HEK293 (cell line): ENCODE data around the gene SLC11A2.

ENCODE experiments used
- CTCF ChIA-PET: fragments of 350-600 bp; formaldehyde crosslinking; extraction: SDS; loops from one replicate; lab custom pipeline; 2021; ENCODE audit warnings: antibody characterized with exemption; lab: Yijun Ruan, JAX
- POLR2A ChIA-PET: fragments of 300-600 bp; formaldehyde crosslinking; extraction: SDS; loops from one replicate; lab custom pipeline; 2020; ENCODE audit warnings: antibody characterized with exemption, inconsistent platforms; lab: Yijun Ruan, JAX
- H3K27ac ChIP-seq: fragments of 200-500 bp; sonication (Bioruptor generic); 2 replicates; pipeline ENCODE4 v1.5.1; 2014; ENCODE audit warnings: low read depth, low read length, control low read depth, inconsistent platforms; ENCODE audit errors: extremely low read depth
- H3K36me3 ChIP-seq, 2 experiments: fragments of 200-500 bp in 1 of 2; sonication (Bioruptor generic) in 1 of 2; 1 replicate in 1 of 2; 2 replicates in 1 of 2; pipeline ENCODE4 v1.5.1; 2014 to 2017; ENCODE audit warnings: inconsistent platforms in 2 of 2, low read length in 2 of 2; ENCODE audit not compliant: control insufficient read depth in 2 of 2, insufficient read depth in 1 of 2
- H3K4me1 ChIP-seq: fragments of 200-500 bp; sonication (Bioruptor generic); 2 replicates; pipeline ENCODE4 v1.5.1; 2014; ENCODE audit warnings: mild to moderate bottlenecking, low read length, inconsistent platforms; ENCODE audit not compliant: control insufficient read depth, insufficient read depth
- H3K4me3 ChIP-seq: 2 replicates; pipeline ENCODE4 v1.5.1; 2011; ENCODE audit warnings: low read depth, mild to moderate bottlenecking, control low read depth, low read length, moderate library complexity
- H3K9me3 ChIP-seq: fragments of 200-500 bp; sonication (Bioruptor generic); 2 replicates; pipeline ENCODE4 v1.5.1; 2014; ENCODE audit warnings: low read depth, low read length, inconsistent platforms; ENCODE audit not compliant: control insufficient read depth, insufficient read depth
- HOXA7 ChIP-seq: sonication (generic); formaldehyde crosslinking; IDR thresholded peaks from 2 replicates; pipeline ENCODE4 v1.8.1; 2022; ENCODE audit warnings: missing genetic modification reagents, borderline replicate concordance
- KLF9 ChIP-seq: fragments of 450-650 bp; formaldehyde crosslinking; IDR thresholded peaks from 2 replicates; pipeline ENCODE4 v1.5.1; 2016; ENCODE audit warnings: missing biosample characterization, missing genetic modification characterization, low read depth
- PRDM6 ChIP-seq: fragments of 450-650 bp; formaldehyde crosslinking; IDR thresholded peaks from 2 replicates; pipeline ENCODE4 v1.5.1; 2017; ENCODE audit warnings: missing biosample characterization, missing genetic modification characterization
- TSHZ1 ChIP-seq: fragments of 450-650 bp; formaldehyde crosslinking; IDR thresholded peaks from 2 replicates; pipeline ENCODE4 v1.5.1; 2016; ENCODE audit warnings: missing biosample characterization, missing genetic modification characterization, borderline replicate concordance
- YY1 ChIP-seq: fragments of 450-650 bp; formaldehyde crosslinking; IDR thresholded peaks from 2 replicates; pipeline ENCODE4 v1.5.1; 2018; ENCODE audit warnings: missing biosample characterization, missing genetic modification characterization
- ZBTB44 ChIP-seq: fragments of 450-650 bp; IDR thresholded peaks from 2 replicates; pipeline ENCODE4 v1.5.1; 2018; ENCODE audit warnings: missing biosample characterization, mild to moderate bottlenecking, missing genetic modification characterization
- ZNF146 ChIP-seq: fragments of 450-650 bp; formaldehyde crosslinking; IDR thresholded peaks from 2 replicates; pipeline ENCODE4 v1.5.1; 2016; ENCODE audit warnings: missing biosample characterization, missing genetic modification characterization
- ZNF16 ChIP-seq: fragments of 450-650 bp; formaldehyde crosslinking; IDR thresholded peaks from 2 replicates; pipeline ENCODE4 v1.5.1; 2016; ENCODE audit warnings: low read depth, missing biosample characterization, missing genetic modification characterization
- ZNF184 ChIP-seq: fragments of 450-650 bp; IDR thresholded peaks from 2 replicates; pipeline ENCODE4 v1.5.1; 2018; ENCODE audit warnings: missing biosample characterization, mild to moderate bottlenecking, missing genetic modification characterization
- ZNF341 ChIP-seq: fragments of 450-650 bp; formaldehyde crosslinking; IDR thresholded peaks from 2 replicates; pipeline ENCODE4; 2016; ENCODE audit warnings: low read depth, missing biosample characterization, missing genetic modification characterization
- ZNF37A ChIP-seq: fragments of 450-650 bp; IDR thresholded peaks from 2 replicates; pipeline ENCODE4 v1.5.1; 2018; ENCODE audit warnings: missing biosample characterization, missing genetic modification characterization
- ZNF514 ChIP-seq: fragments of 450-650 bp; formaldehyde crosslinking; IDR thresholded peaks from 2 replicates; pipeline ENCODE4 v1.5.1; 2016; ENCODE audit warnings: missing biosample characterization, missing genetic modification characterization
- ZNF623 ChIP-seq: fragments of 450-650 bp; formaldehyde crosslinking; IDR thresholded peaks from 2 replicates; pipeline ENCODE4 v1.5.1; 2016; ENCODE audit warnings: missing biosample characterization, missing genetic modification characterization
- ZNF830 ChIP-seq: fragments of 450-650 bp; IDR thresholded peaks from 2 replicates; pipeline ENCODE4 v1.5.0; 2018; ENCODE audit warnings: missing biosample characterization, missing genetic modification characterization, low read depth, mild to moderate bottlenecking, moderate library complexity
- TF ChIP-seq, protein P1 (sequence below): fragments of 450-650 bp; formaldehyde crosslinking; IDR thresholded peaks from 2 replicates; pipeline ENCODE4 v1.5.1; 2016; ENCODE audit warnings: missing biosample characterization, missing genetic modification characterization

SLC11A2 gene

DNA sequence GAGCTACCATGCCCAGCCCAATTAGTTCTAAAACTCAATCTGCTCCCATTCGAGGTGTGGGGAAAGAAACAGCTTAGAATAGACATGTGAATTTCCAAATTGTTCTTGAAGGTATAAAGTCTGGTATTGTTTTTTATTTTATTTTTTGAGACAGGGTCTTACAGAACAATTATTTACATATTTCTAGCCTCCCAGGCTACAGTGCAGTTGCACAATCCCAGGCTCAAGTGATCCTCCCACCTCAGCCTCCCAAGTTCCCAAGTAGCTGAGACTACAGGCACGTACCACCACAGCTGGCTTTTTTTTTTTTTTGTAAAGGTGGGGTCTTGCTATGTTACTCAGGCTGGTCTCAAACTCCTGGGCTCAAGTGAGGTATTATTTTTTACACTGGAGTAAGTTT lies 6.3 kb downstream of the SLC11A2 start (continued):
- TF ChIP-seq TSHZ1 (tag by site-specific recombination) (no peak), ZNF341 (no peak), HOXA7 (no peak), ZNF514 (tag by site-specific recombination) (no peak), ZNF830 (no peak), ZNF146 (tag by site-specific recombination) (no peak), ZNF623 (no peak), ZNF37A (no peak), ZNF184 (tag by site-specific recombination) (no peak), ZBTB44 (tag by site-specific recombination) (no peak)
- TF ChIP-seq, protein P1, sequence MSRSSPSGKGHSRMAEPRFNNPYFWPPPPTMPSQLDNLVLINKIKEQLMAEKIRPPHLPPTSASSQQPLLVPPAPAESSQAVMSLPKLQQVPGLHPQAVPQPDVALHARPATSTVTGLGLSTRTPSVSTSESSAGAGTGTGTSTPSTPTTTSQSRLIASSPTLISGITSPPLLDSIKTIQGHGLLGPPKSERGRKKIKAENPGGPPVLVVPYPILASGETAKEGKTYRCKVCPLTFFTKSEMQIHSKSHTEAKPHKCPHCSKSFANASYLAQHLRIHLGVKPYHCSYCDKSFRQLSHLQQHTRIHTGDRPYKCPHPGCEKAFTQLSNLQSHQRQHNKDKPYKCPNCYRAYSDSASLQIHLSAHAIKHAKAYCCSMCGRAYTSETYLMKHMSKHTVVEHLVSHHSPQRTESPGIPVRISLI (tag by site-specific recombination): no peak

- TF ChIP-seq ZNF16 (tag by site-specific recombination) (no peak), KLF9 (tag by site-specific recombination) (no peak)
- Histone ChIP-seq H3K27ac (no peak overlapping the region), H3K4me1 (peaks cover 5% of the 10 kb centered on the region; the same call in 1 of the 2 replicates), H3K9me3 (no peaks in the 10 kb centered on the region), H3K36me3 (no peaks in the 10 kb centered on the region; a peak in 1 of 3 replicates), H3K4me3 (no peak overlapping the region)
- CTCF ChIA-PET: interaction anchor here (0.7 kb wide), 1 partner anchor 63 kb away, joined by 4 read pairs; no protein-coding TSS in a partner anchor
- POLR2A ChIA-PET: interaction anchor here (0.6 to 1.5 kb wide), 2 partner anchors 26 to 64 kb away, joined by 3 to 4 read pairs; partner anchors contain the start of gene CSRNP2
These were observed 7.2 kb downstream of the SLC11A2 start for GRCh38 chr12:51018956-51019355.

GRCh38 chr12:51017452-51017851 lies 8.7 kb downstream of the SLC11A2 start:
- POLR2A ChIA-PET: no interaction called here

More at GRCh38 chr12:51017452-51017851, 8.7 kb downstream of the SLC11A2 start:
- Histone ChIP-seq H3K27ac (no peak overlapping the region), H3K9me3 (no peaks in the 10 kb centered on the region), H3K4me3 (no peak overlapping the region), H3K4me1 (peaks cover 13% of the 10 kb centered on the region), H3K36me3 (no peaks in the 10 kb centered on the region; a peak in 1 of 3 replicates)
- TF ChIP-seq PRDM6 (tag by site-specific recombination): peak; percentile 79
- TF ChIP-seq YY1 (tag by site-specific recombination): no peak
- TF ChIP-seq ZNF184 (tag by site-specific recombination): no peak
- CTCF ChIA-PET: no interaction called here
